ENCODE data around the gene RHOT2.

- TF ChIP-seq, protein P1, sequence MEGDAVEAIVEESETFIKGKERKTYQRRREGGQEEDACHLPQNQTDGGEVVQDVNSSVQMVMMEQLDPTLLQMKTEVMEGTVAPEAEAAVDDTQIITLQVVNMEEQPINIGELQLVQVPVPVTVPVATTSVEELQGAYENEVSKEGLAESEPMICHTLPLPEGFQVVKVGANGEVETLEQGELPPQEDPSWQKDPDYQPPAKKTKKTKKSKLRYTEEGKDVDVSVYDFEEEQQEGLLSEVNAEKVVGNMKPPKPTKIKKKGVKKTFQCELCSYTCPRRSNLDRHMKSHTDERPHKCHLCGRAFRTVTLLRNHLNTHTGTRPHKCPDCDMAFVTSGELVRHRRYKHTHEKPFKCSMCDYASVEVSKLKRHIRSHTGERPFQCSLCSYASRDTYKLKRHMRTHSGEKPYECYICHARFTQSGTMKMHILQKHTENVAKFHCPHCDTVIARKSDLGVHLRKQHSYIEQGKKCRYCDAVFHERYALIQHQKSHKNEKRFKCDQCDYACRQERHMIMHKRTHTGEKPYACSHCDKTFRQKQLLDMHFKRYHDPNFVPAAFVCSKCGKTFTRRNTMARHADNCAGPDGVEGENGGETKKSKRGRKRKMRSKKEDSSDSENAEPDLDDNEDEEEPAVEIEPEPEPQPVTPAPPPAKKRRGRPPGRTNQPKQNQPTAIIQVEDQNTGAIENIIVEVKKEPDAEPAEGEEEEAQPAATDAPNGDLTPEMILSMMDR (IDR thresholded peaks at IDR 0.05): no peak
- TF ChIP-seq POLR2A (IDR thresholded peaks at IDR 0.05): no peak
Measured at GRCh38 chr16:677316-678190, 9.6 kb downstream of the RHOT2 start.

Data from adrenal gland (tissue), 5 donors.